ENCODE data around the gene C14orf132.
"Not testable (repeated sequence)": the region's sequence is repeated elsewhere in the genome, so short reads cannot be mapped to it uniquely, and the experiment has no call there.

Gene C14orf132

GRCh38 chr14:96059519-96060135 is 20.5 kb downstream of the C14orf132 start:
- no peak for DNase-seq (ENCODE audit: low read depth in 2 of 2)

- DNase-seq (ENCODE audit: low read depth in 2 of 2) = no peak
These were observed 21.2 kb downstream of the C14orf132 start for GRCh38 chr14:96060186-96060933.

- no peak for DNase-seq (ENCODE audit: low read depth in 2 of 2)
These were observed 22.8 kb downstream of the C14orf132 start for GRCh38 chr14:96062010-96062409.

GRCh38 chr14:96062506-96062905 is 23.3 kb downstream of the C14orf132 start:
- DNase-seq (ENCODE audit: low read depth in 2 of 2) = no peak

DNA sequence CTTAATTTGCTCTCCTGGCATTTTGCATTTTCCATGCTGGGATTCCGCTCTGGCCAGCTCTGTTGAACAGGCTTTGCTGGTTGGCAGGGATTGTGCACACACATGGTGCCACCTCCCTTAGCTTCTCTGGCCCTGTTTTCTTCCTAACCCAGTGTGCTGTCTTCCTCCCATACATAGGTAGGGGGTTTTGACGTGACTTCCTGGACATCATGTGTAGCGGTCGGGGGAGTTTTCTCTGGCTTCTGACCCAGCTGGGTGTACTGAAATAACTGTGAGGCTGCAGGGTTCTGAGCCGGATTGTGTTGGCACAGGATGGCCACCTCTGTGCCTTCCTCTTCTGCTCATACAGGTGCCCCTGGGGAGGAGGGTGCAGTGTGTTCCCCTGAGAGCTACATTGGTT is 25.7 kb downstream of the C14orf132 start:
- DNase-seq (ENCODE audit: low read depth in 2 of 2) = no peak

DNA sequence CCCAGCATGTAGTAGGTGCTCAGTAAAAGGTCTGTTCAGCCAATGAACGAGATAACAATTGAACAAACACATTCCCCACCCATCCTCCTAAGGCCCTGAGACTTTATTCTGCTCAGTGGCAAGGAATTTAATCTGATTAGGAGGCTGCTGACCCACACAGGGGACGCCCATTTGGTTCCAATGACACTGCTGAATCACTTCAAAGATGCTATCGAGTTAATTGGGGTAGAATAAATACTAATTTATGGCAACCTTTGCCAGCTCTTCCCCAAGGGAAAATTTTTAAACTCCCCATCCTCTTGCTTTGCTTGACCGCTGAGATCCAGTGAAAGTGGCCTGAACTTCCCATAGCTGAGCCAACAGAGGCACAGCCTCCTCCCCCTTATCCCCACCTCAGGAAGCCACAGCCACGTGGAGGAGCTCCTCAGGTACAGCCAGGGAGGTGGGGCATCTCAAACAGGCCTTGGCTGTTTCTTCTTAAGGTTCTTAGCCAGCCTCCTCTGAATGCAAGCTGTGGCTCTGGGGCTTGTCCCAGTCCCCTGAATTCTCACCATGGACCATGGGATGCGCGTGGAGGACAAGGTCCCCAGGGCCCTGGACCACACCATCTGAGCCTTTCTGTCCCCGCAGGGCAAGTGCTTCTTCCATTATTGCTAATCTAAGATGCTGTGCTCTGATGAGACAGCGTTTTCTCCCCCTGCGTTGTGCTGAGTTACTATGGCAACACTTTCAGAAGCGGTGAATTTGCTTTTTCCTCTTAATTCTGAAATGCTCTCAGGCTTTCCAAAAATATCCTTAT is 26.7 kb downstream of the C14orf132 start:
- DNase-seq (ENCODE audit: low read depth in 2 of 2) = no peak

- DNase-seq (ENCODE audit: low read depth in 2 of 2) = no peak
These were observed 27.8 kb downstream of the C14orf132 start for GRCh38 chr14:96066976-96067375.

GRCh38 chr14:96067985-96068930 is 29.1 kb downstream of the C14orf132 start:
- DNase-seq (ENCODE audit: low read depth in 2 of 2) = no peak

GRCh38 chr14:96069421-96069820 is 30.3 kb downstream of the C14orf132 start:
- no peak for DNase-seq (ENCODE audit: low read depth in 2 of 2)

GRCh38 chr14:96071561-96071960 is 32.4 kb downstream of the C14orf132 start:
- no peak for DNase-seq (ENCODE audit: low read depth in 2 of 2)

DNA sequence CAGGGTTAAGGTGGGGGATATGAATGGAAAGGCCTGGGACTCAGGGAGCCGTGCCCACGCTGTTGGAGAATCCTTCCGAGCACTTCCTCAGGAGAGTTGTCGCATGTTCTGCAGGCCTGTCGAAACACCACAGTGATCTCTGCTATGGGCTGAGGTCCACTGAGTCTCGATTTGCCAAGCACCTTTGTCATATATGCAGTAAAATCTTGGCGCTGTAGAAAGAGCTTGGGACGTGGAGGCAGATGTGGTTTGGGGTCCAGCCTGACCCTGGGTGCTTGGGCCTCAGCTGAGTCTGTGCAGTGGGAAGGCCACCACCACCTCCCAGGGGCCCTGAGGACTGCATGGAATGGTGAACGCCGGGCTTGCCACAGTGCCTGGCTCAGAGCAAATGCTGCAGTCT is 32.9 kb downstream of the C14orf132 start:
- DNase-seq (ENCODE audit: low read depth in 2 of 2) = no peak

- no peak for DNase-seq (ENCODE audit: low read depth in 2 of 2)
These were observed 33.6 kb downstream of the C14orf132 start for GRCh38 chr14:96072746-96073145.

DNA sequence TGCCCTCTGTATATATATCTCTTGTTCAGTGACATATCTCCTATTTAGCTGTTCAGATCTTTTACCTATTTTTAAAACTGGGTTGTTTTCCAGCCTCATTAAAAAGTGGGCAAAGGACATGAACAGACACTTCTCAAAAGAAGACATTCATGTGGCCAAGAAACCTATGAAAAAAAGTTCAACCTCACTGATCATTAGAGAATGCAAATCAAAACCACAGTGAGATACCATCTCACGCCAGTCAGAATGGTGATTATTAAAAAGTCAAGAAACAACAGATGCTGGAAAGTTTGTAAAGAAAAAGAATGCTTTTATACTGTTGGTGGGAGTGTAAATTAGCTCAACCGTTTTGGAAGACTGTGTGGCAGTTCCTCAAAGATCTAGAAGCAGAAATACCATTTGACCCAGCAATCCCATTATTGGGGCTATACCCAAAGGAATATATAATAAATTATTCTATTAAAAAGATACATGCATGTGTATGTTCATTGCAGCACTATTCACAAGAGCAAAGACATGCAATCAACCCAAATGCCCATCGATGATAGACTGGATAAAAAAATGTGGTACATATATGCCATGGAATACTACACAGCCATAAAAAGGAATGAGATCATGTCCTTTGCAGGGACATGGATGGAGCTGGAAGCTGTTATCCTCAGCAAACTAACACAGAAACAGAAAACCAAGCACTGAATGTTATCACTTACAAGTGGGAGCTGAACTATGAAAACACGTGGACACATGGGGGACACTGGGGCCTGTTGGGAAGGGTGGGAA is 34.3 kb downstream of the C14orf132 start:
- DNase-seq (ENCODE audit: low read depth in 2 of 2) = not testable (repeated sequence)

GRCh38 chr14:96077983-96078624 is 38.9 kb downstream of the C14orf132 start:
- DNase-seq (ENCODE audit: low read depth in 2 of 2) = no peak

DNA sequence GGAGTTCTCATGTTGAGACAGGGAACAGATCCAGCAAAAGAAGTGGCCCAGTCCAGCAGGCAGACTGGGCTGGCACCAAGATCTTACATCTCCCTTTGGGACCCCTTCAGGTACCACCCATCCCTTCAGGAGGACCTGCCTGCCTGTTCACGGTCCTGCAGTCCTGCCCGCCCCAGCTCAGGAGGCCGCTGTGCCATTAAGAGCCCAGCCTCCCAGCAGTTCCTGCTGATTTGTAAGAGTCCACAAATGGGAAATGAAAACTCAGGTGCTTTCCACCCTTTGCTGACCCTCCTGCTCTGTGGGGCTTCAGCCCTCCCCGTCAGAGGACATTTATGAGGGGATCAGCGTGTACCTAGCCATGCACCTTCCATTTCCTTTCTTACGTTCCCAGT is 39.5 kb downstream of the C14orf132 start:
- DNase-seq (ENCODE audit: low read depth in 2 of 2) = no peak

GRCh38 chr14:96079066-96079465 is 39.9 kb downstream of the C14orf132 start:
- DNase-seq (ENCODE audit: low read depth in 2 of 2) = no peak

- no peak for DNase-seq (ENCODE audit: low read depth in 2 of 2)
These were observed 41.4 kb downstream of the C14orf132 start for GRCh38 chr14:96080571-96080970.

DNA sequence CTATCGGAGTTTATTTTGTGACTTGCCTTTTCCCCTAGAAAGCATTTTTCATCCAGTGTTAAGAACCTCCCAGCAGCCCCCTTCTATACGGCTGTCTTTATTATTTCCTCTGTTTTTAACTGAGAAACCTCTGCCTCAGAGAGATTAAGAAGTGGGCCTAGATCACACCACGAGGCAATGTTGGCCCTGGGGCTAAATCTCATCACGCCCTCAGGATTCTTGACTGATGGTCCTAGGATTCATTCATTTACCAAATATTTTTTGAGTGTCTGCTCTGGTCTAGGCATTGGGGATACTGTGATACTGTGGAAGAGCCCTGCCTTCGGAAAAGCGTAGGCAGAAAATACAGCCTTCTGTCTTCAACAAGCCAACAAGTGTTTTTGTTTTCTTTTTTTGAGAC is 42.1 kb downstream of the C14orf132 start:
- no peak for DNase-seq (ENCODE audit: low read depth in 2 of 2)

GRCh38 chr14:96081767-96082400 is 42.7 kb downstream of the C14orf132 start:
- no peak for DNase-seq (ENCODE audit: low read depth in 2 of 2)

Data from activated CD8-positive, alpha-beta memory T cell treated with anti-CD3 and anti-CD28 coated beads for 4 hours (primary cell).